CD4-positive, alpha-beta T cell treated with Interleukin-17A for 4 hours (primary cell): ENCODE measurements around the gene NOSTRIN.
A peak's percentile ranks its signal among the peaks of the same experiment; 100 is the strongest.
"Not testable (repeated sequence)": the region's sequence is repeated elsewhere in the genome, so short reads cannot be mapped to it uniquely, and the experiment has no call there.

Source experiments
- DNase-seq: peaks from one replicate; pipeline ENCODE4 v3.0.0-alpha.2; 2020; ENCODE audit warnings: mixed read lengths

Gene NOSTRIN

GRCh38 chr2:168819829-168820489, 17.5 kb downstream of the NOSTRIN start:
- no peak for DNase-seq

- no peak for DNase-seq
Observed at GRCh38 chr2:168821577-168821976, 19.1 kb downstream of the NOSTRIN start.

GRCh38 chr2:168821992-168822391, 19.6 kb downstream of the NOSTRIN start:
- DNase-seq = no peak

GRCh38 chr2:168825126-168825525, 22.7 kb downstream of the NOSTRIN start:
- no peak for DNase-seq

GRCh38 chr2:168830958-168831357, 28.5 kb downstream of the NOSTRIN start:
- DNase-seq = no peak

- DNase-seq = no peak
Observed at GRCh38 chr2:168831662-168832061, 29.2 kb downstream of the NOSTRIN start.

GRCh38 chr2:168835969-168836368, 33.5 kb downstream of the NOSTRIN start:
- DNase-seq = no peak

GRCh38 chr2:168841445-168841844, 39.0 kb downstream of the NOSTRIN start:
- DNase-seq = no peak

GRCh38 chr2:168843253-168843652, 40.8 kb downstream of the NOSTRIN start:
- no peak for DNase-seq

- DNase-seq = no peak
Observed at GRCh38 chr2:168848225-168848624, 45.8 kb downstream of the NOSTRIN start.

GRCh38 chr2:168849610-168850009, 47.2 kb downstream of the NOSTRIN start:
- peak; percentile 3 for DNase-seq

GRCh38 chr2:168850846-168851245, 48.4 kb downstream of the NOSTRIN start:
- no peak for DNase-seq

GRCh38 chr2:168851674-168852320, 49.4 kb downstream of the NOSTRIN start:
- no peak for DNase-seq

- no peak for DNase-seq
Observed at GRCh38 chr2:168852481-168852880, 50.0 kb downstream of the NOSTRIN start.

GRCh38 chr2:168853471-168853870, 51.0 kb downstream of the NOSTRIN start:
- DNase-seq = no peak

- no peak for DNase-seq
Observed at GRCh38 chr2:168854651-168855050, 52.2 kb downstream of the NOSTRIN start.

- DNase-seq = no peak
Observed at GRCh38 chr2:168855601-168856000, 53.2 kb downstream of the NOSTRIN start.

- no peak for DNase-seq
Observed at GRCh38 chr2:168858146-168858545, 55.7 kb downstream of the NOSTRIN start.

- not testable (repeated sequence) for DNase-seq
Observed at GRCh38 chr2:168867164-168867563, 64.7 kb downstream of the NOSTRIN start.

- not testable (repeated sequence) for DNase-seq
Observed at GRCh38 chr2:168870369-168870768, 67.9 kb downstream of the NOSTRIN start.

- not testable (repeated sequence) for DNase-seq
Observed at GRCh38 chr2:168870824-168871223, 68.4 kb downstream of the NOSTRIN start.

- DNase-seq = no peak
Observed at GRCh38 chr2:168874368-168875054, 72.1 kb downstream of the NOSTRIN start.

- not testable (repeated sequence) for DNase-seq
Observed at GRCh38 chr2:168882163-168882562, 79.7 kb downstream of the NOSTRIN start.

GRCh38 chr2:168884975-168885374, 82.5 kb downstream of the NOSTRIN start:
- no peak for DNase-seq
